ENCODE results near the gene NRCAM.

GRCh38 chr7:108418946-108419345 is 37.3 kb downstream of the NRCAM start:
- TF ChIP-seq SREBF2 (IDR thresholded peaks at IDR 0.05): no peak
- no peak for TF ChIP-seq CBX8 (IDR thresholded peaks at IDR 0.05)
